GM18907 (cell line): ENCODE data around the gene GREM1.

ENCODE experiments used
- ATAC-seq: cut with Tn5 transposase; IDR thresholded peaks from one replicate; pipeline ENCODE4 v1.9.1; 2021; ENCODE audit warnings: mild to moderate bottlenecking, moderate library complexity; ENCODE audit not compliant: unreplicated experiment

GREM1 gene

GRCh38 chr15:32694222-32694983 lies 23.4 kb upstream of the GREM1 start:
- ATAC-seq = no peak

DNA sequence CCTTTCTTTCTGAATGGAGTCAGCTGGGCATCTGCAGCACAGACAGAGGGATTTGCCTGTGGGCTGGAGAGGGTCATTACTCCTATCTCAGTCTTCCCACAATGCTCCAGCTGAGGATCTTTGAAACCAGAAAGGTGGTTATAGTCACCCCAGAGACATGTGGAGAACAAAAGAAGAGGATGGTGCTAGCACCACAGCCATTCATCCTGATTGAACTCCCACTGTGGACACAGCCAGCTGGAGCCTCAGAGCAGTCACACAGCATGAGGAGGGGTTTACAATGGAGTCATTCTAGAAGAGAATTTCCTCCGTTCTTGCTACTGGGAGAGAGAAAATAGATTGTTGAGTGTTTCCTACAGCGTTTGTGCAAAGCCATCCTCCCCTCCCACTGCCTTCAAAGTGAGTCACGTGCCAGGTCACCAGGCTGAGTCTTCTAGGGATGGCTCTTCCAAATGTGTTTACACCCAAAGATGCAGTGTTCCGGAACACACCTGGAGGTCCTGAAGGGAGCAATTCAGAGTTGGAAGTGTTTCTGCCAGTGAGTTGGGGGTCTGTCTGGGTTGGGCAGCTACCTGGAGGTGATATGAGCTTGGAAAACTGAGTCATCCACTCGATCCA lies 18.9 kb upstream of the GREM1 start:
- ATAC-seq = no peak

- no peak for ATAC-seq
Measured at GRCh38 chr15:32700501-32701150, 17.2 kb upstream of the GREM1 start.

GRCh38 chr15:32701863-32702262 lies 15.9 kb upstream of the GREM1 start:
- no peak for ATAC-seq

GRCh38 chr15:32704395-32704981 lies 13.3 kb upstream of the GREM1 start:
- ATAC-seq = no peak

- ATAC-seq = no peak
Measured at GRCh38 chr15:32705446-32705845, 12.4 kb upstream of the GREM1 start.

DNA sequence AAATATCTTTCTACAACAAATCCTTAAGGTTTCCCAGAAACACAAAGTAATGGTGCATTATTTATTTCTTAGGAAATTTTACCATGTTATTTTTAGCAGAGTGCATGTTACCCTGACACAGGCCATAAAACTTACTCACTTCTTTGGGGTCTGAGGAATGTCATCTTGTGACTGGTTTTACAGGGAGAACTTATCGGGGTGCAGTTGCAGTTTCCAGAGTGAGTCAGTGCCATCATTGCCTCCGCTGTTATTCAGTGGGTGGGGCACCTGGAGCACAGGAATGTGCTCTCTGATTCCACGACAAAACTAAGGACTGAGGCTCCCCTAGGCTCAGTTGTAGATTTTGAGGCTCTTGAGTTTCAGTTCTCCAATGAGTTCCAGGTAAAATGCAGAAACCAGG lies 11.1 kb upstream of the GREM1 start:
- ATAC-seq = no peak

DNA sequence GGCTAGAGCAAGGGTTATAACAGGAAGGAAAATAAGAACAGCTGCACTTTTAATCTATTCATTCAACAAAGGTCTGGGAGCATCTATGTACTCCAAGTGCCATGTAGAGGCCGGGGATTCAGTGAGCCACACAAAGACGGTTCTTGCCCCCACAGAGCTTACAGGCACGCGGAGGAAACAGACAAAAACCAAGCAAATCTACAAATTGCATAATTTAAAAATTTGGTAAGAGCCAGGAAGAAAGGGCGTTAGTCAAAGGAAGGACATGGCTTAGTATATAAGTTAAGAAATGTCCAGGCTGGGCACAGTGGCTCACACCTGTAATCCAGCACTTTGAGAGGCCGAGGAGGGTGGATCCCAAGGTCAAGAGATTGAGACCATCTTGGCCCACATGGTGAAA lies 10.4 kb upstream of the GREM1 start:
- ATAC-seq = no peak

- ATAC-seq = no peak
Measured at GRCh38 chr15:32709295-32710033, 8.3 kb upstream of the GREM1 start.

DNA sequence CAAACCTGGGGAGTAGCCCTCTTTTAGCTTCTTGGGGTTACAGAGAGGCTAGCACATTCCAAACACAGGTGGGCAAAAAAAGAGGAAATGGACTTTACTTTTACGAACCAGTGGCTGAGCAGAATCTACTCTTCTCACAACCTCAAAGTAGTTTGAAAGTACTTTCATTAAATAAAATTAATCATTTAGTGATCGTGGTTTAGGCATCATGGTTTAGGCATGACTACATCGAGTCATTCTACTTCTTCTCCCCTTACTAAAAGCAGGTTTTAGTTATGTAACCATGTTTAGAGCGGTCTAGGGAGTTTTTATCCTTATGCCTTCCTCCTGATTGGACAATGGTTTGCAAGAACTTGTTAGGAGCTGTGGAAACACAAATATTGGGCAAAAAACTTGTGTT lies 2.5 kb upstream of the GREM1 start:
- peak; percentile 56 for ATAC-seq

DNA sequence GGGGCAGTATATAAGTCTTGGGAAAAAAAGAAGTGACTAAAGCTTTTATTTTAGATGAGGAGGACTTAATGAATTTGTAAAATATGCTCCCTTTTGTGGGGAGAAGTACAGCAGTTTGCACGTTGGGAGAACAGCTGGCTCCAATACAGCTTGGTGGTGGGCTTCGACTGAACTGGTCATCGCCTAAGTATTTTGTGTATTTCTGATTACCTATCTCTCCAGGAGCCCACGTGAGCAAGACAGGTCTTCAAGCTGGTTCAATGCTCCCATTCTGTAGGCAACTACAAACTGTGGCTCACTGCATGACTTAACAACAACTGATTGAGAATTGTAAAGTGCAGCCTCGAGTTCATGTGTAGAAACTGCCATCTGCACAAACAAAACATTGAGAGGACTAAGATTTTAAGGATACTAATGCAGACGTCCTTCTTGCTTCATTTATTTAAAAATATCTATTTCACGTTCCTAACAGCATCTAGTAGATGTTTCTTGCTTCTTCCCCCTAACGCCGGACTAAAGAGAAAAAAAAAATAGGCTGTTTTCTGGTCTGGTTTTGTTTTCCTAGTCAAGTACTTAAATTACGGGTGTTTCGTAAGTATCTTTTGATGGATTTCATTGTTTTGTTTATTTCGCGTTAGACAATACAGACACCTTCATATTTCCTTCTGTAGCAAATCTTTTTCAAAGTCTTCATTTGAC lies 1.4 kb upstream of the GREM1 start:
- no peak for ATAC-seq

DNA sequence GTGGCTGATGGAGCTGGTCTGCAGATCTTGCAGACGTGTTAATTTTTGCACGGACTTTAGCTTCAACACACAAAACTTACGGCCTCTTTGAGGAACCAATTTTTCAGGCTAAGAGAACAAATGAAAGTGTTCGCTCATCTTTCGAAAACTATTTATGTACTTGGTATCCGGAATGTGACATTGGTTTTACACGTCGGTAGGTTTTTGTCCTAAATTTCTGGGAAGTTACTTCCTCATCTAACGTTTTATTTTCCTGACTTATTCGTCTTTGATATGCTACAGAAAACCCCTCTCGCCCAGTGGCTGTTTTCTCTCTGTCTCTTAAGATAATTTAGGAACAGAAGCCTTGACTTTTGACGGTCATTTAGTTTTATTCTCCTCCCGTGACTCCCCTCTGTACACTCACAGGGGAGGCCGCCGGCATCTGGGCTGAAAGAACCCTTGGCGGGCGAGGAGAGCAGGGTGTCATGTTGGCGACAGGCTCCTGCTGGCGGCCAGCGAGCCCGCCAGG lies 834 bp upstream of the GREM1 start:
- ATAC-seq = no peak

- ATAC-seq = no peak
Measured at GRCh38 chr15:32718227-32718820, 520 bp downstream of the GREM1 start.

DNA sequence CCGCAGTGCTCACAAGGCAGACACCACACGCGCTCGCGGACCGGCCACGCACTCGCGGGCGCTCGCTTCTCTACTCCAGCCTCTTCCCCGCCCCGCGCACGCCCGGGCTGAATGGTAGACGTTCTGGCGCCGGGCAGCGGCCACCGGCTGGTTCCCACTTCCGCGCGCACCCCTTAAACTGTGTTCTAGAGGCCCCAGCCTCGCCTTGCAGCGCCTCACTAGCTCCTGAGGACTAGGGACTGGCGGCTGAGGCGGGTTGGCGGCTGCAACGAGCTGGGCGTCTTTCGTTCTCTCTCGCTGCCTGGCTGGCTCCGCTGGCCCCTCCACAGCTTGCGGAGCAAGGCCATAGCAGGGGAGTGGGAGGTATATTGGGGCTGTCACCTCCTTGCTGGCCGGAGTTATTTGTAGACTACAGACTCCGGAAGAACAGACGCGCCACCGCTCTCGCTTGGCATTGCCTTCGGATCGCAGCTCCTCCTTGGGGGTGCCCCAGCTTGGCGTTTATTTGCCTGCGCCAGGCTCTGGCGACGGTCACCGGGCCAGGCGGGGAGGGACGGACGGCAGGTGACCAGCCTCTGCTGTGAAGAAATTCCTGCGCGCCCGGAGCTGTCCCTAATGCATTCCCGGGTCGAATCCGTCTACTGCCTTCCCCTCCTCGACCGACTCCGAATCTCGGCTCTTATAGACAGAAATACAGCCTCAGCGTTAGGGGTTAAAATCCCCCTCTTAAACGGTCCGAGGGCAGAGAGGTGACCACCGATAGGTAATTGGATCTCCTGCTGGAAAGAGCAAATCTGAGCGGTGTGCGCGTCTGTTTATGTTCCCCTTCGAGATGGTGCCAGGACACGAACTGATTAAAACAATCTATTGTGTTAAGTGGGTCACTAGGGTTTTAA lies 1.3 kb downstream of the GREM1 start:
- no peak for ATAC-seq

DNA sequence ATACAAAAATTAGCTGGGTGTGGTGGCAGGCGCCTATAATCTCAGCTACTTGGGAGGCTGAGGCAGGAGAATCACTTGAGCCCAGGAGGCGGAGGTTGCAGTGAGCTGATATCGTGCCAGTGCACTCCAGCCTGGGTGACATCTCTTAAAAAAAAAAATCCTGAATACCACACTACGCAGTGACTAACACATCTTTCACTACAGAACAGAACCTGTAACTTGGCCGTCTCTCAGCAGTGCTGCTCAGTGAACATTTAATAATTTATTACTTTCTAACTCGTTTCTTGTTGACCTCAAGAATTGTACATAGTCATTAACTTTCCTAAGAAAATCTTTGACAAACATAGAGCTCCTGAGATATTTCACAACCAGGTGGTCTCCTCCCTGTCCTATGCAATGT lies 3.8 kb downstream of the GREM1 start:
- ATAC-seq = no peak

GRCh38 chr15:32722136-32722535 lies 4.3 kb downstream of the GREM1 start:
- no peak for ATAC-seq

DNA sequence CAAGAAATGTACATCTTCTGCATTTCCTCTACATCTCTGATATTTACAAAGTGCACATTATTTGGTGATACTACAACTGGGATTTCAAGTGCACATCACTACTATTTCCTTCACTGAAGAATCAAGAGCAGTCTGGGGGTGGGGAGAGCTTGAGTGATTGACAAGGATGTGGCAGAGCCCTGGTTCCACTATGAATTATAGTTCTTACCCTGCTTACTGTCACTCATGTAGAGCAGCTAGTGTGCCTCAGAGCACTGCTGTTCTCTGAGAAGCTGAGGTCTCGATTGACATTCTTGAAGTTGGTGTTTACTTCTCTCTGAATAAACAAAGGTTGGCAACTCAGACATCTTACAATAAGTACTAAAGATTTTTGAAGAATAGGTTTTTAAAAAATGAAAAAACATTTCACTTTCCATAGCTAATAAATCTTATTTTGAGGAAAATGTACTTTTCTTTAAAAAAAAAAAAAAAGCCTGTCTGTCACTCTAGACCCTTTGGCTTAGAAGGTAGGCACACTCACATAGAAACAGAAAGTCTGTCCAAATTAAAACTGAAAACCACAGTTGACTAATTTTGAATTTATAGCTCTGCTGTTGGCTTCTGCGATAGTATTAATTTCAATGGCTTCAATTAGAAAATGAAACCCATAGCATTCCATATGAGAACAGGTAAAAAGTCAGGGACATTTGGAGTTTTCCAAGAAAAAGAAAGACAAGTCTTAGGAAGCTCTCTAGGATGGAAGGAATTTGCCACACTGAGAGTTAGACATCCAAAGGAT lies 5.6 kb downstream of the GREM1 start:
- ATAC-seq = peak; percentile 95

DNA sequence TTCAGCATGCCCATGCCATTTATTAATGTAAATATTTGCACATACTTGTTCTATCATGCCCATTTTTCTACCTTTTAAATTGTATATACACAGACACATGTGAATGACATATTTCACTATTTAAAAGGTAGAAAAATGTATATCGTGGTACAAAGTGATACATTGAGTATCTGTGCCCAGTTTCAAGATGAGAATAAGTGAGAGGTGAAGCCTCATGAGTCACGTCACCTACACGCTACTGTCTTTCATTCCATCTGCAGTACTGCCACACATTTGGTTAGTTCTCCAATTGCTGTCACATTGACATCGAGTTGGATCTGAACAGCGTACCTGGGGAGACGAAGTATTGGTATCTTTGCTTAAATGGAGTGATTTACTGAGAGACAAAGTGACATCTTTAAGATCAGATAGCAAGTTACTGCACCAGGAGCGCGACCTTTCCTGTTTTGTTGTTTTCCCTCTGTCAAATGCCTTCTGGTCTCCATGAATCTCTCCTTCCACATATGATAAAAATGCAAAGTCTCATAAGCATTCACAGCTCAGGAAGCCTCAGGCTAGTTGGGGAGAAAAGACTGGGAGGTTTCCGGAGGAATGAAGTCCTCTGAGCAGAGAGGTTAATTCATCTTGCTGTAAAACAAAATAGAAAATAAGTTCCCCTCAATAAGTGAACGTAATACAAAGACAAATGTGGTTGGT lies 12.0 kb downstream of the GREM1 start:
- no peak for ATAC-seq
